GM18907 (cell line): ENCODE data around the gene MC2R.
"Not testable (repeated sequence)": the region's sequence is repeated elsewhere in the genome, so short reads cannot be mapped to it uniquely, and the experiment has no call there.

Experiments used
- ATAC-seq: cut with Tn5 transposase; IDR thresholded peaks from one replicate; pipeline ENCODE4 v1.9.1; 2021; ENCODE audit warnings: mild to moderate bottlenecking, moderate library complexity; ENCODE audit not compliant: unreplicated experiment

Gene MC2R

DNA sequence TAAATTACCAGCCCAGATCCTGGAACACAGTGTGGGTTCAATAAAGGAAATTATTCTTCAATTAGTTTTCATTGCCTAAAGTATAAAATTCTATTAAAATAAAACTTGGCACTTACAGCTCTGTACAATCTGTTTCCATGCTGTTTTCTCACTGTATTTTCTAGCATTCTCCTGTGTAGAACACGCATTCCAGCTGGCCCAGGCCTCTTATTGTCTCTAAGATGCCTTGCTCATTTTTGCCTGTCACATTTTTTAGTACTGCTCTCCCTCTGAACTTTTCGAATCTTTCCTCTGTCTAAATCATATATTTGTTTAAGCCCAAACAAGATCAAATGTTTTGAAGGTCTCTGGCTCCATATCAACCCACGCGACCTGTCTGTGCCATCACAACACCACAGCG, 20.8 kb downstream of the MC2R start:
- no peak for ATAC-seq

DNA sequence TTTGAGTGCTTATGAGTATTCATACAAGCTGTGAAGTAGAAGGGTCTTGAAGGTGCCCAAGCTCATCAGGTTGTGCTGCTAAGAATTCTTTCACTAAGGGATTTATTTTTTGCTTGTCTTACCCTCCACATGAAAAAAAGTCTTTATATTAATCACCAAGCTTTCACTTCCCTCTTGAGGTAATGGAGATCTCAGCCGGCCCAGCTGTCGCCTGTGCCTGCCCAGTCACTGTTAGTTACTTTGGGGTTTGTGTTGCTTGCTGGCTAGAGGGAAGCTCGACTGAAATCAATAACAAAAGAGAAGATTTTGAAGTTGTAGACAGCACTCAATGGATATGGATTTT, 21.9 kb downstream of the MC2R start:
- ATAC-seq: peak; percentile 99

DNA sequence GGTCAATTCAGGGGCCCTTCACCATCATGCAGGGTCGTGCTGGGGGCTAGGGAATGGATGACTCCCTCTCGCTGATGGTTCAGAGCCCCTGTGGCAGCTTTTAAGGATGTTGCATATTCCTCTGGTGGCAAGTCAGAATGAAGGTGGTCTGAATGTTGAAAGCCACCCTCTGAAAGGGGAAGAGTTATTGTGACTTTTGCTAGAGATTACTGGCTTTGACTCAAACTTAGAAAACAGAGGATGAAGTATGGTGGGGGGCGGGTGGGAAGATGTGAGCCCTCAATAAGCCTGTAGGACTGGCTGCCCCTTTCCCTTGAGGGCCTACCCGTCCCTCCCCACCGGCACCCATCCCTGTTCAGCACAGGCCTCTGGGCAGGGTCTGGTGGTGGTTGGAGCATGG, 23.2 kb downstream of the MC2R start:
- no peak for ATAC-seq

DNA sequence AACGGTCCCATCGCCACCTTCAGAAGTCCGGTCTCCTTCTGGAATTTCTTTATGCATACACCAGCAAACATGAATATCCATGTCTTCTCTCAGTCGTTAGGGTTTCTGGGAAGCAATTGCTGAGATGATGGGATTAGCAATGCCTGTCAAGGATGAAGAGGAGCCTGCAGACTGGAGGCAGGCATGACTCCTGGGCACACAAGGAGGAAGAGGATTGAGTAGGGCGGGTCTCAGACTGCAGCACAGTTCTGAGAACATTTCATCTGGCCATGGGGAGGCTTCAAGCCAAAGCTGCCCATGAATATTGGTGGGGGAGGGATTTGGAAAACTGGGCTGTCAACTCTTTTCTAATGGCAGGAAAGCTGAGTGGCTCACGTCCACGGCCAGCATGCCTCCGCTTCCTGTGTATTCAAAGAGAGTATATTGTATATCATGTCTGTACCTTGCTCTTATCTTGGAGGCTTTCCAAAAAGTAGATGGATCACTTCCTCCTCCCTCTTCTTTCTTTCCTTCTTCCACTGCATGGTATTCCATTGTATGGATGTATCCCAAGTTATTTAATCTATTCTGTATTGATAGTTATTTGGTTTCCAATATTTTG, 24.5 kb downstream of the MC2R start:
- ATAC-seq: no peak

DNA sequence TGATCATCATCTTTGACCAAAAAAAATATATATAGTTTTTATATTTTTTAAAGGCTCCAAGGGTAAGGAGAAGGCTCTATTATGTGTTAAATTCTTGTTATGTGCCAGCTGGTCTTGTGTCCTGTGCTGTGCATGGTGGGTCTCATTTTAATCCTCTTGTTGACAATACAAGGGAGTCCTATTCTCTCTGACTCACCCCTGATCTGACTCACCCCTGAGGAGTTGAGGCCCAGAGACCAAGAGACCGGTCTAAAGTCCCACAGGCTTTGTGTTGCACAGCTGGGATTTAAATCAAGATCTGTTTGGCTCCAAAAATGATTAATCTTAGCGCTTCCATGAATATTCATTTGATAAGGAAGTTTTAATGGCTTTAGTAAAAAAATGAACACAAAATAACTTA, 25.7 kb downstream of the MC2R start:
- no peak for ATAC-seq

DNA sequence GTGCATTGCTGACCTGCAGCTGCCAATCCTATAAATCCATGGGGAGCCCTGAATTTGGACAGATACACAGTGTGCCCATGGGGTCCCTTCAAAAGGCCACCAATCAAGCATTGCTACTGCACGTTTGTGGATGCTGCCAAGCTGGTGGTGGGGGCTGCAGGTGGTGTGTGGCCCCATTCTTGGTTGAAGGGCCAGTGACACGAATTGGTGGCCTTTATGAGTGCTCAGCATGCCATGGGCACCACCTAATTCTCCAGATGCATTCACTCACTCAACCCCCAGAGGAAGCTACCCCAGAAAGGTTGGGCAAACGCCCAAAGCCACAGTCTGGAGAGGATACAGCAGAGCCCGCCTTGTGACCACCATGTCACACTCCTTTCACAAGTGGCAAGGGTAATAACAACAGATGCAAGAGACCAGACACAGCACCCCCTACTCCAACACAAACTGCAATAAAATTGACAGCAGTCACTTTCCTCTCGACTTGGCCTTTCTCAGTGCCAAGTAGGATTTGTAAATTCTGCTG, 27.1 kb downstream of the MC2R start:
- ATAC-seq: no peak

DNA sequence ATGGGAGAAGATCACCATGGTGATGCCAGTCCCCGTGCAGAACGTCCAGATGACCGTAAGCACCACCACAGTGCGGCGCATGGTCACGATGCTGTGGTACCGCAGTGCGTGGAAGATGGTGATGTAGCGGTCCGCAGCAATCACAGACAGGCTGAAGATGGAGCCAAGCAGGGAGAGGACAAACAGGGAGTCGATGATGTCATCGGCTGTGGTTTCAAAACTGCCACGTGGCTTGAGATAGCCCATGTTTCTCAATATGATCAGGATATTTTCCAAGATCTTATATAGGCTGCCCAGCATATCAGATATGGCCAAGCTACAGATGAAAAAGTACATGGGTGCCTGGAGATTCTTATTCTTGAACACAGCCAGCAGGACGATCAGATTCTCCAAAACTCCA, 30.3 kb downstream of the MC2R start:
- no peak for ATAC-seq

DNA sequence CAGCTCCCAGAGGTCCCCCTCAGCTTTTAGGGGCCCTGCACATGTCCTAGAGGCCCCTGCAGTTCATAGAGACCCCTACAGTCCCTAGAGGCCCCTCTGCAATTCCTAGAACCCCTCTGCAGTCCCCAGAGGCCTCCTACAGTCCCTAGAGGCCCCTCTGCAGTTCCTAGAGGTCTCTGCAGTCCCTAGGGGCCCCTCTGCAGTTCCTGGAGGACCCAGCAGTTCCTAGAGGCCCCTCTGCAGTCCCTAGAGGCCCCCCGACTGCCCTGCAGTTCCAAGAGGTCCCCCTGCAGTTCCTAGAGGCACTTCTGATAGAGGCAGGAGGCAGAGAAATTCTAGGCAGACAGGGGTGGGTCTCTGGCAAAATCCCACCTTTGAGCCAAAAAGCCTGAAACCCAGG, 35.4 kb downstream of the MC2R start:
- no peak for ATAC-seq

DNA sequence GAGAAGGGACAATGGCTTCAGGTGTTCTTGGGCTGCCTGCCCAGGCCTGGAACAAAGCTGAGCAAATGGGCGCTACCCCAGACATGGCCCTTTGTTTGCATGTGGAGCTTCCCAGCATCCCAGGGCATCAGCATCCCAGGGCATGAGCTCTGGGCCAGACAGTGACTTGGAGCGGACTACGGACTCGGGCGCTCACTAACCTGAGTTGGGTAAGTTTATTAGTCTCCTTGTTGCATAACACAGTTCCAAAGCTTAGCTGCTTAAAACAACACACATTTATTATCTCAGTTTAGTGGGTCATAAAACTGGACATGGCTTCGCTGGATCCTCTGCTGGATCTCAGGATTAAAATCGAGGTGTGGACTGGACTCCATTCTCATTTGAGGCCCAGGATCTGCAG, 35.8 kb downstream of the MC2R start:
- ATAC-seq: no peak

DNA sequence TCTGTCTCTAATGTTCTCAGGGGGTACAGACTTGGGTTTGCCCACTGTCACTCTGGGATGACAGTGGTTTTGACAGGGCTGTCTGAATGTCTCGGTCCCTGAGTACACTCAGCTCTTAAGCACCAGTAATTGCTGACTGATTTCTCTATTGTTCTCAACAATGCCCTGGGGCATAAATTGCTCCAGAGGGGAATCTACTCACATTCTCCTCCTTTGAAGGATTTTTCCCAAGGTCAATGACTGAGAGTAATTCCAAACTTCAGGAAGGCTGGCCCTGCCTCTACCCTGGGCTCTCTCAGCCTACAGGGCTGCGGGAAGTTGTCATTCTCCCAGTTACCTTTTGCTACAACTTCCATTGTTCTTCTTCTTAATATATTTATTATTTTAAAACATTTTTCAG, 36.5 kb downstream of the MC2R start:
- no peak for ATAC-seq

DNA sequence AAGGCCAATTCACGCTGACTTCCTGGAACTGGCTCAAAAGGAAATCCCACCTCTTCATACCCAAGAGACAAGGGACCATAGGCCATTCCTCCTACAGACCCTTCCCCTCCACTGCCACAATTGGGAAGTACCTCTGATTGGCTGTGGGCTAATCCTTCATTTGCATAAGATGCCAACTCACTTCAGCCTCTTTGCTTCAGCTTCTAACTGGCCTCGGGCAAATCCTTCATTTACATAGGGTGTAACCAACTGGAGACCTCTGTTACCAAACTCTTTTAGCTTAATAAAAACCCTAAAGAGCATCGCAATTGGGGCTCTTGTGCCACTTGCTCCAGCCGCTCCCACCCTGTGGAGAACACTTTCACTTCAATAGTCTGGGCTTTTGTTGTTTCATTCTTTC, 38.2 kb downstream of the MC2R start:
- ATAC-seq: no peak

DNA sequence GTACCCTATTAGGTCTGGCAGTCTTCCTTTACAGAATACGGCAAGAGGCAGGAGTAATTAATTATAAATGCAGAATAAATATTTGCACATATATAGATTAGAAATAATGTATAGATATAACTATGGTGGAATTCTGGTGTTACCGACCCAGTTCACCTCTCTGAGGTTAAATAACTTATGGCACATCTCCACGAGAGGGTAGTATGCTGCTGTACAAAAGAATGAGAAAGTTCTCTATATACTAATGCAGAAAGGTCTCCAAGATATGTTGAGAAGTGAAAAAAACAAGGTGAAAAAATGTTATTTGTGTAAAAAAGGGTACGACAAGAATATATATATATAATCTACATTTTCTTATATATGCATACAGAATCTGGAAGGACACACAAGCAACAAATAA, 40.8 kb downstream of the MC2R start:
- no peak for ATAC-seq

DNA sequence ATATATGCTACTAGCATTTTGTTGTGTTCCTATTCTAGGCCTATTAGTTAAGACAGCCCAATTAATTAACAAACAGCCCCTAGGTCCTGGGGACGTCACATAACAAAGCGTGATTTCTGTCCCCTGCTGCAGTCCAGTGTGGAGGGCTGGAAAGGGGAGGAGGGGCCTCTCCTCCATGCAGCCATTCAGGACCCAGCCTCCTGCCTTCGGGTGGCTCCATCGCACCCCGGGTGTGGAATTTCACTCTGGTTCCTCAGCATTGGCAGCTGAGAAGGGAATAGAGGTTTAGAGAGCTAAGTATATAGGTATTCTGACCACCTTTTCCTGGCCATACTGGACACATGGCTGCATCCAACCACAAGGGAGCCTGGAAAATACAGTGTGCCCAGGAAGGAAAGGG, 42.4 kb downstream of the MC2R start:
- no peak for ATAC-seq

DNA sequence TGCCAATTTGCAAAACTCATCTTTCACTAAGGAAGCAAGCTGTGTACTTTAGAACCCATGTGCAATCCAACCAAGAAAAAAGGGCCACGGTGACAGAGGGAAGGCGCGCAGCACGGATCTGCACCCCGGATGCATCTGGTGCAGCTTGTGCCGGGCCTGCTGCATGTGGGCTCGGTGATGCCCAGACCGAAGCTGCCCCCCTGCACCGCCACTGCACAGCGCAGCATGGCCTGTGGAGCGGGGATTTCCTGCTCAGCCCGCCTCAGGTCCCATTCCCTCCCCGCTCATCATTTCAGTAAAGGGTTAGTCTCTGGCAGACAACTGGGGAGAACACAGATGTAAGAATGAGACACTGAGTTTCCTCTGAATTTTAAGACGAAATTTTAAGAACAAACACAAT, 43.0 kb downstream of the MC2R start:
- no peak for ATAC-seq

DNA sequence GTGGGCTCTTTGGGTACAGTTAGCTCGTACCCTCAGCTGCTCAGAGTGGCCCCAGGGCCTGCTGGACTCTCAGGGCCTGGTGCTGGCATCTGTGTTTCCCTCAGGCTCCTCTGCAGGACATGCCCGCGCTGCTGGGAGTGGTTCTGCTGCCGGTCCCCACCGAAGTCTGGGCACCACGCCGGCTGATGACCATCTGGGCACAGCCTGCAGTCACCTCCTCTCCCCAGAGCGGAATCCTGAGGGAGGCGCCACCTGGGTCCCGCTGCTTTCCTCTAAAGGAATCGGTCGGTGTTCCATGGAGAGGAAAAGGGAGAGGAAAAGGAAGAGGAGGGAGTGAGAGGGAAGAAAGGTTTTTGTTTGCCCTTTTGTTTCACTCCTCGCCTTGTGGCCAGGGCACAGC, 43.6 kb downstream of the MC2R start:
- ATAC-seq: no peak

DNA sequence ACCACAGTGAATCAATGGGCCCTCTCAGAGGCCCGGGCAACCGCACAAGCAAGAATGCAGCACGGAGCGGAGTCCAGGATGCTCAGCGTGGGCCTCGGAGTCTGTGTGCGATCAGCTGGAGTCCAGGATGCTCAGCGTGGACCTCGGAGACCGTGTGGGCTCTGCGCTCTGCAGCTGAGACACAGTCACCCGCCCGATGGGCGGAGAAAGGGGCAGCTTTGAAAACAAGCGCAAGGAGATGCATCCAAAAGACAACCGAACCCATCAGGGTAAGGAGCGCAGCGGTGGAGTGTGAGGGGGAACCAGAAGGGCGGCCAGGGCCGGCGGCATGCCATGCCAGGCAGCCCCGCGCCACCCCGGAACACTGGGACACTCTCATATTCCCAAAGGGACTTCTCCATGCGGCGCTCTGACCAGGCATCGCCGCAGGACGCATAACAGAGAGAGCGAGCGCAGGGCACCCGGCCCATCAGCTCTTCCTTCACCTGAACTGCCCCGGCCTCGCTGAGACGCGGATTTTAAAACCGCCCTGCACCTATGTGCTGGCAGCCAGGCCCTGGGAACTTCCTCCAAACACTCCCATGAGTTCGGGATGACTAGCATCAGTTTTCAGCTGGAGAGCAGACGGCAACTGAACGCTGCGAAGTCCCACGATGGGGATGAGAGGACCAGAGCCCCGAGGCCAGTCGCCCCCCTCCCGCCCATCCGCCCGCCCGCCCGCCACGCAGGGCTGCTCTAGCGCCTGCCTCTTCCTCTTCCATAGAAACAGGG, 46.6 kb downstream of the MC2R start:
- ATAC-seq: no peak

DNA sequence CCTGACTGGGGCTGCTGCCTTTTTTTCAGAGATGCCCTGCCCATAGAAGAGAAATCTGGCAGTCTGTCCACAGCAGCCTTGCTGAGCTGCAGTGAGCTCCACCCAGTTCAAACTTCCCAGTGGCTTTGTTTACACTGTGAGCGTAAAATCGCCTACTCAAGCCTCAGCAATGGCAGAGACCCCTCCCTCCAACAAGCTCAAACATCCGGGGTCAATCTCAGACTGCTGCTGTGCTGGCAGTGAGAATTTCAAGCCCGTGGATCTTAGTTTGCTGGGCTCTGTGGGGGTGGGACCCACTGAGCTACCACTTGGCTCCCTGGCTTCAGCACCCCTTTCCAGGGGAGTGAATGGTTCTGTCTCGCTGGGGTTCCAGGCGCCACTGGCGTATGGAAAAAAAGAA, 52.4 kb downstream of the MC2R start:
- ATAC-seq: not testable (repeated sequence)

DNA sequence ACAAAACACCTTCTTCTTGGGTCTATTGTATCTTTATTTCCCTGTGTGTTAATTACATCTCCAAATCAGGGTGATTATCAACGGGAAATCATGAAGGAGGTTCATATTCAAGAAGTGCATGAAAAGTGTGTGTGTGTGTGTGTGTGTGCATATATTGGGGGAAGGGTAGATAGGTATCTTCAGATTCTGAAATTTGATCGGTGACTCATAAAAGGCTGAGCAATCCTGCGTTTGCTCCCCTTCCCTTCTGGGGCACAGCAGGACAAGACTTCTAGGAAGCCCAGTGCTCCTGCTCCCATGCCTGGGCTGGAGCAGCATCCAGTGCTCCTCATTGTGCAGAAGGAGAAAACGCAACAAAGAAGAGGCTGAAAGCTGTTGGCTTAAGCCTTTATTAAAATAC, 65.5 kb downstream of the MC2R start:
- no peak for ATAC-seq

DNA sequence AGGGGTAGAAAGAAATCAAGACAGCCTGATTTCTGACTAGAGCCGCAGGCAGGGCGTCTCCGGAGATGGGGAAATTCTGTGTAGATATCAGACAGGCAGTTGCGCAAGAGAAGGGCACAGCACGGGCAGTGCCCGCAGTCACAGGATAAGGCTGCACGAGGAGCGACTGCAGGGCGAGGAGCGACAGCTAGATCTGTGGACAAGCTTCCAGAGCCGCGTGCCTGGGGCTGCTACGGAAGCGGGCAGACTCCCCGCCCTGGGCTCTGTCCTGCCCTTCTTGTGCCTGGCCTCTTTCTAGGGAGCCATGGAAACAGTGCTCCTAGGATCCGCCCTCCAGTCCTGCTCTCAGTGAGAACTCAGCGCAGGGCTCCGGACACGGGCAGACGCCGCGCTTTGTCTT, 78.8 kb downstream of the MC2R start:
- no peak for ATAC-seq

DNA sequence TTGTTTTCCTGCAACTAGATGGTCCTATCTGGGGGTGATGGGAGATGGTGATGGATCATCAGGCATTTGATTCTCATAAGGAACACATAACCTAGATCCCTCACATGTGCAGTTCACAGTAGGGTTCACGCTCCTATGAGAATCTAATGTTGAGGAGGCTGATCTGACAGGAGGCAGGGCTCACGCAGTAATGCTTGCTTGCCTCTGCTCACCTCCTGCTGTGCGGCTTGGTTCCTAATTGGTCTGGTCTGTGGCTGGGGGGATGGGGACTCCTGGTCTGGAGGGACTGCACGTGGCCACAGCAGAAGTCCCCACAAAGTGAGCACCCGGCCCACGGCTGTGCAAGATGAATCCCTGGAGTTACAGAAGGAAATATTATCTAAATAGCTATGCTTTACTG, 80.1 kb downstream of the MC2R start:
- no peak for ATAC-seq

DNA sequence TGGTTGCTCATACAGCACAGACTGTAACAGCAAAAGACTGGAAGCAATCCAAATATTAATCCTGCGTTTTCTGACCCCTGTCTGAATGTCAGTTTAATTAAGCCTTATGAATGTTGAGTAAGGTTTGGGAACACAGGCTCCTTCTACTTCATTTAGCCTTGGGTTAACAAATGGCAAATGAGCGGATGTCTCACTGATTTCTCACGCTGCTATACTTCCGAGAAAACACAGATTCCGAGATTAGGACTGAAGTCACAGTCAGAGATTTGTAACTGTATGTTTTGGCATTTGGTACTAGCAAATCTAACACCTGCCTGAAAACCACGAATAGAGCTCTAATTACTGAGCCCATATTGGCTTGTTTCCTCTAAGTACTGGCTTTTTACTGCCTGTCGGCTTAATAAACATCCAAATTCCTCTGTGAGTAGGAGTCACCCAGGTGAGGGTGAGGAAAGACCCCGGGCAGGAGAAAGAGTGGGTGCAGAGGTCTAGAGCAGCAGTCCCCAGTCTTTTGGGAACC, 80.8 kb downstream of the MC2R start:
- no peak for ATAC-seq
